Activated CD8-positive, alpha-beta memory T cell treated with anti-CD3 and anti-CD28 coated beads for 36 hours (primary cell): ENCODE measurements around the gene ERO1B. TPM values are rescaled to one million over a fixed set of nuclear protein-coding genes. Genes with fewer than 3 reads are reported as not detected.
"Not testable (repeated sequence)": the region's sequence is repeated elsewhere in the genome, so short reads cannot be mapped to it uniquely, and the experiment has no call there.

Experiments used
- CTCF ChIA-PET: fragments of 350-600 bp; sonication (Branson Sonifier 250); formaldehyde crosslinking; loops from one replicate; lab custom pipeline; 2021; ENCODE audit warnings: antibody characterized with exemption; lab: Charles Lee
- POLR2A ChIA-PET: fragments of 350-600 bp; sonication (Branson Sonifier 250); formaldehyde crosslinking; loops from one replicate; lab custom pipeline; 2021; ENCODE audit warnings: antibody characterized with exemption; lab: Charles Lee
- total RNA-seq, 2 experiments: library from RNA; stranded (reverse); gene quantifications; one replicate each; pipeline ENCODE4 v1.2.3, GENCODE V29; 2021

Gene ERO1B
- total RNA-seq, 2 experiments from 2014 or later = 2.3 to 3.0 TPM

GRCh38 chr1:236207569-236207968 lies 74.2 kb downstream of the ERO1B start:
- ChIA-PET POLR2A (interaction anchor here (1.2 kb wide), 1 partner anchor 74 kb away, joined by 3 read pairs; no protein-coding TSS in a partner anchor), CTCF (no interaction called here)

GRCh38 chr1:236207121-236207520 lies 74.6 kb downstream of the ERO1B start:
- POLR2A ChIA-PET = interaction anchor here (1.2 kb wide), 1 partner anchor 74 kb away, joined by 3 read pairs; no protein-coding TSS in a partner anchor
- CTCF ChIA-PET = no interaction called here

GRCh38 chr1:236206548-236206947 lies 75.2 kb downstream of the ERO1B start:
- CTCF ChIA-PET = no interaction called here
- POLR2A ChIA-PET = no interaction called here

DNA sequence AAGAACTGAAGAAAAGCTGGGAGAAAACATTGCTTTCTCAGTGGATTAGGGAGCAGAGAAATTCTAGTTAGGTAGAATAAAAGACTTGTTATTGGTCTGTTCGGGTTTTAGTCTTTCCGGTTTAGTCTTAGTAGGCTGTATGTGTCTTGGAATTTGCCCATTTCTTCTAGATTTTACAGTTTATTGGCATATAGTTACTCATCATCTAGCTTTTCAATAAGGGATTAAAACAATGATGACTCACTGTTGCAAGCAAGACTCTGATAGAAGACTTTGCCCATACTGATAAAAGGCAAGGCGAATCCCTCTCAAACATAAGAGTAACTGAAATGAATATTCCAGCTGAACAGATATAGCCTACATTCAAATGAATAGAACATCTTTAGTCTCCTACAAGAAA lies 77.1 kb downstream of the ERO1B start:
- ChIA-PET POLR2A (no interaction called here), CTCF (no interaction called here)

DNA sequence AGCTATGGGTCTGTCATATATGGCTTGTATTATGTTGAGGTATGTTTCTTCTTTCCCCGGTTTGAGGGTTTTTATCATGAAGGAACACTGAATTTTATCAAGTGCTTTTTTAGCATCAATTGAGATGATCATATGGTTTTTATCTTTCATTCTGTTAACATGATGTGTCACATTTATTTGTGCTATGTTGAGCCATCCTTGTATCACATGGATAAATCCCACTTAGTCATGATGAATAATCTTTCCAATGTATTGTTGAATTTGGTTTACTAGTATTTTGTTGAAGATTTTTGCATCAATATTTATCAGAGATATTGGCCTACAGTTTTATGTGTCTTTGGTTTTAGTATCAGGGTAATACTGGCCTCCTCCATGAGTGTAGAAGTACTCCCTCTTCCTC lies 77.7 kb downstream of the ERO1B start:
- POLR2A ChIA-PET = no interaction called here

GRCh38 chr1:236201786-236202185 lies 80.0 kb downstream of the ERO1B start:
- ChIA-PET CTCF (no interaction called here), POLR2A (no interaction called here)

More for the DNA sequence above, 77.7 kb downstream of the ERO1B start:
- CTCF ChIA-PET = no interaction called here

GRCh38 chr1:236200925-236201324 lies 80.8 kb downstream of the ERO1B start:
- CTCF ChIA-PET = no interaction called here

GRCh38 chr1:236193184-236193583 lies 88.6 kb downstream of the ERO1B start:
- POLR2A ChIA-PET = no interaction called here
- CTCF ChIA-PET = no interaction called here

More at GRCh38 chr1:236200925-236201324, 80.8 kb downstream of the ERO1B start:
- POLR2A ChIA-PET = no interaction called here

GRCh38 chr1:236188084-236188483 lies 93.7 kb downstream of the ERO1B start:
- POLR2A ChIA-PET = not testable (repeated sequence)

DNA sequence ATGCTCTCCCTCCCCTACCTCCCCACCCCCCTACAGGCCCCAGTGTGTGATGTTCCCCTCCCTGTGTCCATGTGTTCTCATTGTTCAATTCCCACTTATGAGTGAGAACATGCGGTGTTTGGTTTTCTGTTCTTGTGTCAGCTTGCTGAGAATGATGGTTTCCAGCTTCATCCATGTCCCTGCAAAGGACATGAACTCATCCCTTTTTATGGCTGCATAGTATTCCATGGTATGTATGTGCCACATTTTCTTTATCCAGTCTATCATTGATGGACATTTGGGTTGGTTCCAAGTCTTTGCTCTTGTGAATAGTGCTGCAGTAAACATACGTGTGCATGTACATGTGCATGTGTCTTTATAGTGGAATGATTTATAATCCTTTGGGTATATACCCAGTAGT lies 95.3 kb downstream of the ERO1B start:
- CTCF ChIA-PET, POLR2A ChIA-PET: not testable (repeated sequence)

More at GRCh38 chr1:236188084-236188483, 93.7 kb downstream of the ERO1B start:
- CTCF ChIA-PET = not testable (repeated sequence)

- ChIA-PET POLR2A (no interaction called here), CTCF (no interaction called here)
Measured at GRCh38 chr1:236185687-236186086, 96.1 kb downstream of the ERO1B start.

DNA sequence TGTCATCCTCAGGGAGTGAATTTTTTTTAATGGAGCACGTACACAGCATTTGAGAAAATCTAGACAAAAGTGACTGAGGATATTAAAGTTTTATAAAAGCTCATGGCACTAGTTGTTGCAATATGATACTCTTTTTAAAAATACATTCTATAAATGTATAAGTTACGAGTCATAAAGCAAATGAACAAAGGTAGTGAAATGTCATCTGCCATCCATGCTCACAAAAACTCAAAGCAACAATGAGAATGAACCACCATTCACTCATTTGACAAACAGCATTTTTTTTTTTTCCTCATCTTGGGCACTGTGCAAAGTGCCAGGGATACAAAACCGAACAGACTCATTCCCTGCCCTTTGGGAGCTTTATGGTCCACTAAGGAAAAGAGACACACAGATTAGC lies 100.7 kb downstream of the ERO1B start:
- POLR2A ChIA-PET = no interaction called here
- CTCF ChIA-PET = interaction anchor here (0.7 kb wide), 1 partner anchor 162 kb away, joined by 3 read pairs; no protein-coding TSS in a partner anchor

GRCh38 chr1:236179634-236180033 lies 102.1 kb downstream of the ERO1B start:
- ChIA-PET CTCF (no interaction called here), POLR2A (no interaction called here)

DNA sequence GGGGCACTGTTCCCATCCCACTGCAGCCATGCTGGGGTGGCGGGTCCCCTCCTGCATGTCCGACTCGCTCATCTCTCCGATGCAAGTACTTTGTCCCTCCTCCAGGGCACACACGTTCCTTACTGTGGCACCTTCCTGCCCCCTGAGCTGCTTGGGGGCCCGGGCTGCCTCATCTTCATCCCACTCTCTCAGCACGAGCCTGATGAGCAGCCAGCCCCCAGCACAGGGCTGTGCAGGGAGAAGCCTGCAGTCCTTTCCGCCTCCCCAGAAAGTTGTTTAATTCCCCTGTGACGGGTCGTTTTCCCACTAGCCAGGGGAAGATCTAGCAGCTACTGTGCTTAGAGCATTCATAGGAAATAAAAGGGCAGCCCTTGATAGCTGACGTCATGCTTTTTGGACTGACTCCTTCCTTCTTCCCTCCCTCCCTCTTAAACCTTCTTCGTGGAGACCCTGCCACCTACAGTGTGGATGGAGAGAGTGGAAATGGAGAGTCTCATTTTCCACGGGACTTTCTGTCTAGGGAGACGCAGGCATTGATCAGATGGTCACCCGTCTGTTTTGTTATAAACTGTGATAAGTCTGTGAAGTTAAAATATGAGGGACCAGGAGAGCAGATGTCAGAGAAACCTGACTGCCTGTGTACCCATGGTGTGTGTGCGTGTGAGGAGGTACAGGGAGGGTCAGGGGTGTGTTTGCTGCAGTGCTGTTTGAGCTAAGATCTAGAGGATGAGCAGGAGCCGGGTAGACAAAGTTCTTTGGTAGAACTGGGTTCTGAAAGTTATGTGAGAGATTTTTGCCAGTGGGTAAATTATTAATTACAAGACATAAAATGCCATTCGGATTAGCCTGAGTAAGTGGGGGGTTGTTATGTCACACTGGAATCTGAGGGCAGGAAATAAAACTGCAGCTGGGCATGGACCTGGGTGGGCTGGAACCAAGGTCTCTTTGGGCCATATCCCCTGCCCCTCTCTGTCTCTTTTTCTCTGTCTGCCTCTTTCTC lies 105.1 kb downstream of the ERO1B start:
- ChIA-PET POLR2A (no interaction called here), CTCF (no interaction called here)

GRCh38 chr1:236175642-236176336 lies 106.0 kb downstream of the ERO1B start:
- ChIA-PET CTCF (no interaction called here), POLR2A (no interaction called here)

DNA sequence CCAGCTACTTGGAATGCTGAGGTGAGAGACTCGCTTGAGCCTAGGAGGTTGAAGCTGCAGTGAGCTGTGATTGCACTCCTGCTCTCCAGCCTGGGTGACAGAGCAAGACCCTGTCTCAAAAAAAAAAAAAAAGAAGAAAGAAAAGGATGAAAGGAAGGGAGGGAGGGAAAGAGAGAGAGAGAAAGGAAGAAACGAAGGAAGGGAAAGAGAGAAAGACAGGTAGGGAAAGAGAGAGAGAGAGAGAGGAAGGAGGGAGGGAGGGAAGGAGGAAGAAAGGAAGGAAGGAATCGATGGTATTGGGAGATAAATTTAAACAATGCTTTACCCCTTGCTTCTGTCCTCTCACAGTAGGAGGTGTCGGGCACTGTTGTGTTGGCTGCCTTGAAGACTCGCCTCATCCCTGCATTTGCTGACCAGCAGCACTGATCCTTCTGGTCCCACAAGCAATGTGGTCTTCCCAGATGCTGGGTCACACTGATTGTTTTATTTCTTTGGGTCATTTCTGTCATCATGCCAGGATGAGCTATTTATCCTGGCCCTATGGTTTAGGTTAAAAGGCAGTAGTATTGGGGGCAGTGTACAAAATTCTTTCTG lies 108.5 kb downstream of the ERO1B start:
- CTCF ChIA-PET = no interaction called here
- POLR2A ChIA-PET = no interaction called here

- ChIA-PET POLR2A (interaction anchor here (0.6 kb wide), 1 partner anchor 40 kb away, joined by 3 read pairs; no protein-coding TSS in a partner anchor), CTCF (no interaction called here)
Measured at GRCh38 chr1:236172041-236172579, 109.6 kb downstream of the ERO1B start.

DNA sequence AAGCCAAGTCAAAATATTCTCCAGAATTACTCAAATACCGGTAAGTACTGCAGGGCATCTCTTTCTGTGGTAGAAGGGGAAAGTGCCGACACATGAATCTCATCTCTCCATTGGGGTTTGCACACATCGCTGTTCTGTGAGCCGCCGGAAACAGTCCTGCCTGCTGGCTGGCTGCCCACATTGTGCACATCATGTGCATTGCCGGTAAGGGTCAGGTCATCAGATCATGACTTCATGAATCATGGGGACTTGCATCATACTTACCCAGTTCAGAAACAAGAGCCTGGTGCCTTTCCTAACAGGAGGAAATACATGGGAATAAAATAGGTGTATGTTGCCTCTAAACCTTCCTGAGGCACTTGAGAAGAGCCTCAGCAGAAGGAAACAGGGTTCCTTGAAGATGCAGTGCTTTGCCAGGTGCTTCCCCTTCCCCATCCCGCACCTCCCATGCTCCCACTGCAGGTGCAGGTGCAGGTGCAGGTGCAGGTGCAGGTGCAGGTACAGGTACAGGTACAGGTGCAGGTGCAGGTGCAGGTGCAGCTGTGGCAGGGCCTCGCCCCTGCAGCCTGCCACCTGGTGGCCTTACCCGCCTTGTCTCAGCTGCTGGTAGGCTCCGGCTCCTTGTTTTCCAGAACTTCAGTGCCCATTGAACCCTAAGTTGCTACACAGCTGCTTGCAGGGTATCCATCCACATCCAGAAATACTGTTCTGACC lies 112.9 kb downstream of the ERO1B start:
- CTCF ChIA-PET = no interaction called here
- POLR2A ChIA-PET = no interaction called here

DNA sequence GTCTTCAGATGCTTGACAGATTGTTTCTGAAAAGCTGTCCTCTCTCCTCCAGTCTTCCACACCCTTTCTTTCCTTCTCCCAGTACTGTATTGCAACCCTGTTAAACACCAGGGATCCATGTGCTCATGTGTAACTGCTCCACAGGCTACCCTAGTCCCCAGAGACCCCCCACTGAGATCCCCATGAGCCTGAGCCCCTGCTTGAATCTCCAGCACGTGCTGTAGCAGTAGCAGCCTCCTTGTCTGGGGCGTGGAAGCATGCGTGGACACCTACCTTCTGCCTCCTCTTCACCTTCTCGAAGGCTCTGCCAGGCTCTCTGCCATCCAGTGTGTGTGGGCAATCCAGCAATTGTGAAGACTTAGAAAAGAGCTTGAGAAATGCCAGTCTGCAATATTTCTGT lies 114.2 kb downstream of the ERO1B start:
- CTCF ChIA-PET = interaction anchor here (0.6 kb wide), 1 partner anchor 296 kb away, joined by 3 read pairs; no protein-coding TSS in a partner anchor
- POLR2A ChIA-PET = no interaction called here
